ENCODE data around the gene NACA2.

- TF ChIP-seq MAX (IDR thresholded peaks at IDR 0.05) (no peak), CREB1 (IDR thresholded peaks at IDR 0.05; ENCODE audit: low read depth) (no peak), TCF12 (IDR thresholded peaks at IDR 0.05; ENCODE audit: low read depth) (no peak), EP300 (IDR thresholded peaks at IDR 0.05; ENCODE audit: borderline replicate concordance) (no peak), YY1 (IDR thresholded peaks at IDR 0.05; ENCODE audit: low read depth) (no peak), RAD21 (IDR thresholded peaks at IDR 0.05; ENCODE audit: low read depth) (no peak), ZBTB7A (IDR thresholded peaks at IDR 0.05; ENCODE audit: low read depth) (no peak), USF1 (IDR thresholded peaks at IDR 0.05) (no peak), TEAD4 (IDR thresholded peaks at IDR 0.05) (no peak), CEBPB (IDR thresholded peaks at IDR 0.05) (no peak), FOXM1 (IDR thresholded peaks at IDR 0.05; ENCODE audit: borderline replicate concordance, low read depth) (no peak), TAF1 (IDR thresholded peaks at IDR 0.05; ENCODE audit: low read depth) (no peak), NFIC (IDR thresholded peaks at IDR 0.05) (no peak)
- TF ChIP-seq, protein P1, sequence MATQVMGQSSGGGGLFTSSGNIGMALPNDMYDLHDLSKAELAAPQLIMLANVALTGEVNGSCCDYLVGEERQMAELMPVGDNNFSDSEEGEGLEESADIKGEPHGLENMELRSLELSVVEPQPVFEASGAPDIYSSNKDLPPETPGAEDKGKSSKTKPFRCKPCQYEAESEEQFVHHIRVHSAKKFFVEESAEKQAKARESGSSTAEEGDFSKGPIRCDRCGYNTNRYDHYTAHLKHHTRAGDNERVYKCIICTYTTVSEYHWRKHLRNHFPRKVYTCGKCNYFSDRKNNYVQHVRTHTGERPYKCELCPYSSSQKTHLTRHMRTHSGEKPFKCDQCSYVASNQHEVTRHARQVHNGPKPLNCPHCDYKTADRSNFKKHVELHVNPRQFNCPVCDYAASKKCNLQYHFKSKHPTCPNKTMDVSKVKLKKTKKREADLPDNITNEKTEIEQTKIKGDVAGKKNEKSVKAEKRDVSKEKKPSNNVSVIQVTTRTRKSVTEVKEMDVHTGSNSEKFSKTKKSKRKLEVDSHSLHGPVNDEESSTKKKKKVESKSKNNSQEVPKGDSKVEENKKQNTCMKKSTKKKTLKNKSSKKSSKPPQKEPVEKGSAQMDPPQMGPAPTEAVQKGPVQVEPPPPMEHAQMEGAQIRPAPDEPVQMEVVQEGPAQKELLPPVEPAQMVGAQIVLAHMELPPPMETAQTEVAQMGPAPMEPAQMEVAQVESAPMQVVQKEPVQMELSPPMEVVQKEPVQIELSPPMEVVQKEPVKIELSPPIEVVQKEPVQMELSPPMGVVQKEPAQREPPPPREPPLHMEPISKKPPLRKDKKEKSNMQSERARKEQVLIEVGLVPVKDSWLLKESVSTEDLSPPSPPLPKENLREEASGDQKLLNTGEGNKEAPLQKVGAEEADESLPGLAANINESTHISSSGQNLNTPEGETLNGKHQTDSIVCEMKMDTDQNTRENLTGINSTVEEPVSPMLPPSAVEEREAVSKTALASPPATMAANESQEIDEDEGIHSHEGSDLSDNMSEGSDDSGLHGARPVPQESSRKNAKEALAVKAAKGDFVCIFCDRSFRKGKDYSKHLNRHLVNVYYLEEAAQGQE (IDR thresholded peaks at IDR 0.05; ENCODE audit: low read depth) = no peak
Measured at GRCh38 chr17:61618950-61619349, 27.9 kb upstream of the NACA2 start.
